K562 (cell line): ENCODE results near the gene TPK1.

Experiments
- KDM2B ChIP-seq: fragments of 250-450 bp; sonication (Bioruptor Pico); IDR thresholded peaks from 2 replicates; pipeline ENCODE4 v1.8.0; 2021; ENCODE audit warnings: mild to moderate bottlenecking, moderate library complexity
- MAFF ChIP-seq: IDR thresholded peaks from 2 replicates; pipeline ENCODE4 v1.6.1; 2012; ENCODE audit warnings: low read length, improper control_type of control experiment
- MAX ChIP-seq: sonication (generic); formaldehyde crosslinking; IDR thresholded peaks from 2 replicates; pipeline ENCODE4 v1.9.0; 2022; ENCODE audit warnings: mild to moderate bottlenecking, missing genetic modification reagents
- MTA3 ChIP-seq: fragments of 450-650 bp; formaldehyde crosslinking; IDR thresholded peaks from 2 replicates; pipeline ENCODE4 v1.6.1; 2017; ENCODE audit warnings: mild to moderate bottlenecking, borderline replicate concordance
- RAD21 ChIP-seq, 2 experiments: fragments of 250-450 bp in 1 of 2; fragments of 450-650 bp in 1 of 2; sonication (Bioruptor Pico) in 1 of 2; formaldehyde crosslinking in 1 of 2; IDR thresholded peaks in 1 of 2; conservative IDR thresholded peaks in 1 of 2; 2 replicates each; pipeline versions ENCODE4 v1.4.0 to v1.8.0; 2020 to 2022; ENCODE audit warnings: mild to moderate bottlenecking in 2 of 2, moderate library complexity in 1 of 2

- TF ChIP-seq KDM2B (no peak), MAFF (no peak), RAD21 (CRISPR knock-in tag; conservative IDR thresholded peaks at IDR 0.05 in 1 of 2, IDR thresholded peaks at IDR 0.05 in 1 of 2) (no peak), MAX (CRISPR knock-in tag) (no peak), MTA3 (no peak)
Measured at GRCh38 chr7:144436500-144436899, 399.4 kb downstream of the TPK1 start.
